HG03025 (cell line): Measurements from ENCODE around the gene DDX6.
"Not testable (repeated sequence)": the region's sequence is repeated elsewhere in the genome, so short reads cannot be mapped to it uniquely, and the experiment has no call there.

Experiments
- ATAC-seq: cut with Tn5 transposase; IDR thresholded peaks from one replicate; pipeline ENCODE4 v1.9.1; 2021; ENCODE audit warnings: mild to moderate bottlenecking, moderate library complexity; ENCODE audit not compliant: unreplicated experiment, low FRiP score

The DDX6 gene

GRCh38 chr11:118791111-118791960, at the start of gene DDX6:
DDX6 (minus strand) TSS chr11:118791164; CDS start chr11:118786251, 4,913 bp downstream.
- peak; percentile 35 for ATAC-seq

- no peak for ATAC-seq
Observed at GRCh38 chr11:118838905-118839553, 48.1 kb upstream of the DDX6 start.

- ATAC-seq, result no peak
Observed at GRCh38 chr11:118837868-118838267, 46.9 kb upstream of the DDX6 start.

DNA sequence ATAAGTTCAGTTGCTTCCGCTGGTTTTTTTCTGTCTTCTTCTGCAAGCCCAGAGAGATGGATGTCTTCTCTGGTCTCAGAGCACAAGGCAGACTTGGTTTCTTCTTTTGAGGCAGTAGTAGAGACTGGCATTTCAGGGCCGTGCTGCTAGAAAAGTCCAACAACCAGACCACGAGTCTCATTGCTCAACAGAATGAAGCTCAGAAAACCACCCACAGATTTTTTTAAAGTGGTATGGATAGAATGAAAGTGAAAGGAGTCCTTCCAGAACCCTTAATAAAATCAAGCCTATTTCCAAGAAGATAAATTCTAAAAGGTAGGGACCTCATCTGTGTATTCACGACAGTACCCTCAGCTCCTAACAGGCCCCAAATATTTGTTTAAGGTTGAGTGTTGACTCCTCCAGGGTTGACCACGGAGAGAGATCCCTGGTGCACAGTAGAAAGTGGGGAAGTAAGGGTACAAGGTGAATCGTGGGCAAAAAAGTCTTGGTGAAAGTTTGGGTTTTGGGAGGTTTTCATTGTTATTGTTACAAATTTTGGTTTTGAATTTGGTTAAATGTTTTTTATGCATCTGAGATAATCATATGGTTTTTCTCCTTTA, 43.6 kb upstream of the DDX6 start:
- no peak for ATAC-seq

DNA sequence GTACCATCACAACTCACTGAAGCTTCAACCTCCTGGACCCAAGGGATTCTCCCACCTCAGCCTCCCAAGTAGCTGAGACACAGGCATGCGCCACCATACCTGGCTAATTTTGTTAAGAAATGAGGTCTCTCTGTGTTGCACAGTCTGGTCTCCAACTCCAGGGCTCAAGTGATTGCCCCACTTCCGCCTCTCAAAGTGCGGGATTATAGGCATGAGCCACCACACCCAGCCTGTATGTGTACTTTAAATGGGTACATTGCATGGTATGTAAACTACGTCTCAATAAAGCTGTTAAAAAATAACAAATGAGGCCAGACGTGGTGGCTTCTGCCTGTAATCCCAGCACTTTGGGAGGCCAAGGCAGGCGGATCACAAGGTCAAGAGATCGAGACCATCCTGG, 36.2 kb upstream of the DDX6 start:
- no peak for ATAC-seq

DNA sequence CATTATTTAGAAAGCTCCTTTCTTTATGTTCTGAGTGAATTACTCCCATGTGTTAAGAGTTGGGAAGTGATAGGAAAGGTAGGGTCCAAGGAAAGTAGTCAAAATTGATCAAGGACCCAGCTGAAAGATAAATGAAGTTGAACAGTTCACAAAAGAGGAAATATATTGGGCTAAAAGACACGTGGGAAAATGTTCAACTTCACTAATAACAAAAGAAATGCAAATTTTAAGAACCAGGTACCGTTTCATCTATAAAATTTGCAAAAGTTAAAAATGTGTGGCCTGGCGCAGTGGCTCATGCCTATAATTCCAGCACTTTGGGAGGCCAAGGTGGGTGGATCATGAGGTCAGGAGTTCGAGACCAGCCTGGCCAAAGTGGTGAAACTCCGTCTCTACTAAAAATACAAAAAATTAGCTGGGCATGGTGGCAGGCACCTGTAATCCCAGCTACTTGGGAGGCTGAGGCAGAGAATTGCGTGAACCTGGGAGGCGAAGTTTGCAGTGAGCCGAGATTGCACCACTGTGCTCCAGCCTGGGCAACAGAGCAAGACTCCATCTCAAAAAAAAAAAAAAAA, 32.1 kb upstream of the DDX6 start:
- ATAC-seq, result not testable (repeated sequence)

- ATAC-seq, result peak; percentile 89
Observed at GRCh38 chr11:118820412-118821357, 29.7 kb upstream of the DDX6 start.

DNA sequence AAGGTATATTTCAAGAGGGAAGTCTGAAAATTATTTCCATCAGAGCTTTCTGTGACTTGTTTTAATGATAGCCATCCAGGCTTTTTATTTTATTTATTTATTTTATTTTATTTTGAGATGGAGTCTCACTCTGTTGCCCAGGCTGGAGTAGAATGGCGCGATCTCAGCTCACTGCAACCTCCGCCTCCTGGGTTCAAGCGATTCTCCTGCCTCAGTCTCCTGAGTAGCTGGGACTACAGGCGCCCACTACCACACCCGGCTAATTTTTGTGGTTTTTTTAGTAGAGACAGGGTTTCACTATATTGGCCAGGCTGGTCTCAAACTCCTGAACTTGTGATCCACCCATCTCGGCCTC, 29.0 kb upstream of the DDX6 start:
- ATAC-seq, result not testable (repeated sequence)

GRCh38 chr11:118819334-118820024, 28.5 kb upstream of the DDX6 start:
- no peak for ATAC-seq

DNA sequence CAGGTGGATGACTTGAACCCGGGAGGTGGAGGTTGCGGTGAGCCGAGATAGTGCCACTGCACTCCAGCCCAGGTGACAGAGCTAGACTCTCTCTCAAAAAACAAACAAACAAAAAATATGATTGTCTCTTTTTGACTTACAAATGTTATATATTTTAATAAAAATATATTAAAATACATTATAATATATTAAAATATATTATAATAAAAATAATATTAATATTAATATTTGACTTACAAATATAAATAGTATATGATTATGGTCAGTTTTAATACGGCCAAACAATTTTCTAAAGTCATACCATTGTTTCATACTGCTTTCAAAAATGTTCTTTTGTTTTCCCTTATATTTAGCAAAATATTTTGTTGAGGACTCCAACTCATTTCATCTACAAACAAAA, 27.2 kb upstream of the DDX6 start:
- no peak for ATAC-seq

DNA sequence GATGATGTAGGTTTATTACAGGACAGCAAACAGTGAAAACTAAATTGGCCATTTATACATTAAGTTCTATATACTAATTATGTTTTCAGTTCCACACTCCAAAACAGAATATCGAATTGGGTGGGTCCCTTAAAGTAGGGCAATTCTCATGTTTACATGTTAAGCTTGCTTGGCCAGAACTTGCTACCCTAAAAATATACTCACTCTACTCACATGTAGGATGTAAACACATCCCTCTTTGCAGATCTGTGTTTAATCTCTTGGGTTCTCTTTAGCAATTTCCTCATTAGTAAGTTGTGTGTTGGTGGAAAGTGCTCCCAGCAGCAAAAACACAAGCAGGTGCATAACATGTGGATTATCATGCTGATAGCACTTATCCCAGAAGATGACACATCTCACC, 22.6 kb upstream of the DDX6 start:
- no peak for ATAC-seq

DNA sequence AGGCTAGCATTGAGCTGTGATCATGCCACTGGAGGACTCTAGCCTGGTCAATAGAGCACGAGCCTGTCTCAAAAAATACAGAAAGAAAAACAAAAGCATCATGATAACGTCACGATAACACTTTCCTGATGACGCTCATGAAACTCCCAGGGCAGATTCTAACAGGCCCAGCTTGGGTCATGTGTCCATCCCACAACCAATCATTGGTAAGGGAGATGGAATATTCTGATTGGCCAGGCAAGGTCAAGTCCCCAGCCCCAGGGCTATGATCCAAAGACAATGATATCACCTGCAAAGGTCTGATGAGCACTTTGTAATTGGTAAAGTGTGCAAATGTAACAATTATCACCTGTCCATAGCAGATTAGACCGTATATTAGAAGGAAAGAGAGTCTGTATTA, 21.5 kb upstream of the DDX6 start:
- ATAC-seq, result no peak

DNA sequence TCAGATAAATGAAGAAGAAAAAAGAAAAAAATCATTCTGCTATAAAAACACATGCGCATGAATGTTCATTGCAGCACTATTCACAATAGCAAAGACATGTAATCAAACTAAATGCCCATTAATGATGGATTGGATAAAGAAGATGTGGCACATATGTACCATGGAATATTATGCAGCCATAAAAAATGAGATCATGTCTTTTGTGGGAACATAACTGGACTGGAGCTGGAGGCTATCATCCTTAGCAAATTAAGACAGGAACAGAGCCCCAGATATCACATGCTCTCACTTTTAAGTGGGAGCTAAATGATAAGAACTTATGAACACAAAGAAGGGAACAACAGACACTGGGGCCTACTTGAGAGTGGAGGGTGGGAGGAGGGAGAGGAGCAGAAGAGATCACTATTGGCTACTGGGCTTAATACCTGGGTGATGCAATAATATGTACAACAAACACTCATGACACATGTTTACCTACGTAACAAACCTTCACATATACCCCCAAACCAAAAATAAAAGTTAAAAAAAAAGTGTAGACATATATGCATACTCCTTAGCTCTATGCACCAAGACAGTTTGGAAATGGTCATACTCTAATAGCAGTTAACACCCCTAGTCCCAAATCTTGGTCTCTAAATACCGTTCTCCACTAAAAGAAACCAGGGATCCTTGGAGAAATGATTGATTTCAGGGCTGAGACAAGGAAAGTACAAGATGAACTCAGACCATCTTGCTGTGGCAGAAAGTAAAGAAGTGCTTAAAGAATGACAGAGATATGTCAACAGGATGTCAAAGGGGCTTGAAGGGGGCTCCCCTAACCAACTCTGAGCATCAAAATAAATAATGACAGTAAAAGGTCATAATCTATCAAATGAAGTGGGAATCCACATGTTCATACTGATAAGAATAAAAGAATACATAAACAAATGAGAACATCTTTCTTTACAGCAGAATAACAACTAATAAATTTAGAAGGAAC, 17.1 kb upstream of the DDX6 start:
- no peak for ATAC-seq

GRCh38 chr11:118806400-118806799, 15.4 kb upstream of the DDX6 start:
- ATAC-seq, result no peak

- no peak for ATAC-seq
Observed at GRCh38 chr11:118804094-118804493, 13.1 kb upstream of the DDX6 start.

DNA sequence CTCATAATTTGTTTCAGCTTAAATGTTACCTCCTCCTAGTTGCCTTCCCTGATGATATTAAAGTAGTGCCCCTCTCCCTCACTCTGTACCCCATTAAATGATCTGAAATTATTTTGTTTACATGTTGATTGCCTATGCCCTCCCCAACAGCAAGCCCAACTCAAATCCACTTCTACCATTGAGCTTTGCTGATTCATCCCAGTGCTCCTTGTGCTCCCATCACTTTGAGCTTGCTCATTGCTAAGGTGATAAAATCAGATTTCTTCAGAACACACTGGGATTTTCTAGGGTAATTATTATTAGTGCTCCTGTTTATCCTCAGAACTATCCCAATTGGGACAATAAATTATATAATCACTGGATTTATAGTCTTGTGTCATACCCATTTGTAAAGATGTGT, 8.4 kb upstream of the DDX6 start:
- ATAC-seq, result no peak

DNA sequence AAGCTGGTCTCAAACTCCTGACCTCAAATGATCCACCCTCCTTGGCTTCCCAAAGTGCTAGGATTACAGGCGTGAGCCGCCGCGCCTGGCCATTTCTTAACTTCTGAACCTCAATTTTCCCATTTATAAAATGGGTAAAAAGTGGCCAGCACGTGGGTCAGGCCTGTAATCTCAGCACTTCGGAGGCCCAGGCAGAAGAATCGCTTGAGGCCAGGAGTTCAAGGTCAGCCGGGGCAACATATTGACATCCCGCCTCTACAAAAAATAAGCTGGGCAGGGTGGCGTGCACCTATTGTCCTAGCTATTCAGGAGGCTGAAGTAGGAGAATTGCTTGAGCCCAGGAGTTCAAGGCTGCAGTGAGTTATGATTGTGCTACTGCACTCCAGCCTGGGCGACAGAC, 6.5 kb upstream of the DDX6 start:
- no peak for ATAC-seq

GRCh38 chr11:118792570-118793124, 1.7 kb upstream of the DDX6 start:
- peak; percentile 49 for ATAC-seq
